Activated T-helper 2 cell treated with anti-CD3 and anti-CD28 coated beads, Interferon-gamma antibody, Interleukin-2, Interleukin-4, amounts not matched to agents 10 μg/mL and 5 μg/mL and 100 μg/mL, durations not matched to agents 14 hours and 24 hours and 36 hours (primary cell): ENCODE results near the gene MBLAC1. TPM values are rescaled to one million over a fixed set of nuclear protein-coding genes. Genes with fewer than 3 reads are reported as not detected.
A peak's percentile ranks its signal among the peaks of the same experiment; 100 is the strongest.

Source experiments
- DNase-seq: peaks from one replicate; pipeline ENCODE4 v3.0.0; 2021; ENCODE audit warnings: low spot score
- H3K27ac Mint-ChIP-seq: one replicate; pipeline ENCODE4 v1.8.0; 2021; ENCODE audit warnings: mixed read lengths
- H3K27me3 Mint-ChIP-seq: one replicate; pipeline ENCODE4 v1.8.0; 2021; ENCODE audit warnings: low read depth, mixed read lengths
- H3K36me3 Mint-ChIP-seq: one replicate; pipeline ENCODE4 v1.8.0; 2021; ENCODE audit warnings: low read depth, mixed read lengths
- H3K4me1 Mint-ChIP-seq: one replicate; pipeline ENCODE4 v1.8.0; 2021; ENCODE audit warnings: low read depth, mixed read lengths
- H3K4me3 Mint-ChIP-seq: one replicate; pipeline ENCODE4 v1.8.0; 2021; ENCODE audit warnings: low read depth, mild to moderate bottlenecking, moderate library complexity, mixed read lengths
- H3K9me3 Mint-ChIP-seq: one replicate; pipeline ENCODE4 v1.8.0; 2021; ENCODE audit warnings: mixed read lengths
- intact Hi-C: fragments of 100-400 bp; cut with micrococcal nuclease; formaldehyde crosslinking; loops from one replicate; pipeline ENCODE4 v1.15.1; 2023
- total RNA-seq: library from RNA; stranded (reverse); gene quantifications from 2 replicates; pipeline ENCODE4 v1.2.3, GENCODE V29; 2022

Gene MBLAC1
- total RNA-seq, 1 donor from 2014 or later, result 2.9 TPM

- no peaks in the 10 kb centered on the region for H3K27me3 Mint-ChIP-seq
These were observed 36.3 kb downstream of the MBLAC1 start for GRCh38 chr7:100163006-100163531.

GRCh38 chr7:100163871-100164270 is 37.1 kb downstream of the MBLAC1 start:
- Mint-ChIP-seq H3K36me3 (no peaks in the 10 kb centered on the region), H3K4me3 (no peak overlapping the region), H3K4me1 (peaks cover 55% of the 10 kb centered on the region), H3K9me3 (no peaks in the 10 kb centered on the region), H3K27me3 (no peaks in the 10 kb centered on the region), H3K27ac (no peak overlapping the region)
- DNase-seq, result no peak
- intact Hi-C loops, result no loop called here

More at GRCh38 chr7:100163006-100163531, 36.3 kb downstream of the MBLAC1 start:
- Mint-ChIP-seq H3K27ac (no peak overlapping the region), H3K4me1 (peaks cover 48% of the 10 kb centered on the region), H3K9me3 (no peaks in the 10 kb centered on the region), H3K36me3 (no peaks in the 10 kb centered on the region), H3K4me3 (no peak overlapping the region)
- intact Hi-C loops, result no loop called here
- DNase-seq, result no peak

GRCh38 chr7:100166317-100166940 is 39.7 kb downstream of the MBLAC1 start:
- Mint-ChIP-seq H3K9me3 (no peaks in the 10 kb centered on the region), H3K27me3 (peaks cover 4% of the 10 kb centered on the region), H3K27ac (peak overlapping the region; percentile 34), H3K4me1 (peaks cover 66% of the 10 kb centered on the region), H3K36me3 (no peaks in the 10 kb centered on the region), H3K4me3 (peak overlapping the region; percentile 72)
- intact Hi-C loops, result loop anchor here (5.0 kb wide), 1 partner anchor 41 kb away; no protein-coding TSS in a partner anchor
- DNase-seq, result no peak

- Mint-ChIP-seq H3K9me3 (no peaks in the 10 kb centered on the region), H3K27ac (no peak overlapping the region), H3K4me3 (peak overlapping the region; percentile 75), H3K4me1 (peaks cover 69% of the 10 kb centered on the region), H3K36me3 (no peaks in the 10 kb centered on the region), H3K27me3 (peaks cover 6% of the 10 kb centered on the region)
- intact Hi-C loops, result loop anchor here (5.0 kb wide), 1 partner anchor 40 kb away; no protein-coding TSS in a partner anchor
- no peak for DNase-seq
These were observed 40.5 kb downstream of the MBLAC1 start for GRCh38 chr7:100166970-100167911.

- intact Hi-C loops, result loop anchor here (5.0 kb wide), 1 partner anchor 39 kb away; no protein-coding TSS in a partner anchor
- H3K4me3 Mint-ChIP-seq, result peak overlapping the region; percentile 75
- DNase-seq, result no peak
- H3K4me1 Mint-ChIP-seq, result peaks cover 64% of the 10 kb centered on the region
- no peaks in the 10 kb centered on the region for H3K36me3 Mint-ChIP-seq
- H3K27ac Mint-ChIP-seq, result no peak overlapping the region
- peaks cover 6% of the 10 kb centered on the region for H3K27me3 Mint-ChIP-seq
- no peaks in the 10 kb centered on the region for H3K9me3 Mint-ChIP-seq
These were observed 41.2 kb downstream of the MBLAC1 start for GRCh38 chr7:100167912-100168323.

- intact Hi-C loops, result loop anchor here (5.0 kb wide), 1 partner anchor 38 kb away; no protein-coding TSS in a partner anchor
- Mint-ChIP-seq H3K27ac (no peak overlapping the region), H3K27me3 (peaks cover 6% of the 10 kb centered on the region), H3K9me3 (no peaks in the 10 kb centered on the region), H3K4me3 (peak overlapping the region; percentile 42), H3K36me3 (peaks cover 8% of the 10 kb centered on the region), H3K4me1 (peaks cover 50% of the 10 kb centered on the region)
- no peak for DNase-seq
These were observed 42.5 kb downstream of the MBLAC1 start for GRCh38 chr7:100169147-100169850.

GRCh38 chr7:100170101-100170897 is 43.5 kb downstream of the MBLAC1 start:
- no peak for DNase-seq
- Mint-ChIP-seq H3K9me3 (no peaks in the 10 kb centered on the region), H3K27me3 (peaks cover 6% of the 10 kb centered on the region), H3K4me1 (peaks cover 53% of the 10 kb centered on the region), H3K4me3 (peak overlapping the region; percentile 73), H3K36me3 (peaks cover 8% of the 10 kb centered on the region), H3K27ac (no peak overlapping the region)
- intact Hi-C loops, result no loop called here

- peaks cover 8% of the 10 kb centered on the region for H3K27me3 Mint-ChIP-seq
These were observed 44.4 kb downstream of the MBLAC1 start for GRCh38 chr7:100171087-100171681.

GRCh38 chr7:100171840-100172239 is 45.1 kb downstream of the MBLAC1 start:
- intact Hi-C loops, result no loop called here
- no peak for DNase-seq
- H3K9me3 Mint-ChIP-seq, result no peaks in the 10 kb centered on the region
- H3K36me3 Mint-ChIP-seq, result peaks cover 8% of the 10 kb centered on the region
- peaks cover 8% of the 10 kb centered on the region for H3K27me3 Mint-ChIP-seq
- peak overlapping the region; percentile 69 for H3K4me3 Mint-ChIP-seq
- peaks cover 50% of the 10 kb centered on the region for H3K4me1 Mint-ChIP-seq
- H3K27ac Mint-ChIP-seq, result no peak overlapping the region

More at GRCh38 chr7:100171087-100171681, 44.4 kb downstream of the MBLAC1 start:
- peaks cover 52% of the 10 kb centered on the region for H3K4me1 Mint-ChIP-seq
- no peak overlapping the region for H3K27ac Mint-ChIP-seq
- peak overlapping the region; percentile 38 for H3K4me3 Mint-ChIP-seq
- H3K36me3 Mint-ChIP-seq, result peaks cover 8% of the 10 kb centered on the region
- no peaks in the 10 kb centered on the region for H3K9me3 Mint-ChIP-seq
- intact Hi-C loops, result no loop called here
- no peak for DNase-seq

GRCh38 chr7:100173806-100174495 is 47.2 kb downstream of the MBLAC1 start:
- intact Hi-C loops, result no loop called here
- Mint-ChIP-seq H3K36me3 (peaks cover 8% of the 10 kb centered on the region), H3K27ac (no peak overlapping the region), H3K9me3 (no peaks in the 10 kb centered on the region), H3K4me1 (peaks cover 31% of the 10 kb centered on the region), H3K27me3 (peaks cover 8% of the 10 kb centered on the region), H3K4me3 (no peak overlapping the region)
- no peak for DNase-seq

- no peak overlapping the region for H3K4me3 Mint-ChIP-seq
- H3K9me3 Mint-ChIP-seq, result no peaks in the 10 kb centered on the region
- intact Hi-C loops, result no loop called here
These were observed 47.8 kb downstream of the MBLAC1 start for GRCh38 chr7:100174582-100174981.

More at GRCh38 chr7:100174582-100174981, 47.8 kb downstream of the MBLAC1 start:
- Mint-ChIP-seq H3K27me3 (peaks cover 8% of the 10 kb centered on the region), H3K27ac (no peak overlapping the region), H3K4me1 (peaks cover 27% of the 10 kb centered on the region), H3K36me3 (peaks cover 8% of the 10 kb centered on the region)
- DNase-seq, result no peak
